Endothelial cell of umbilical vein (primary cell): ENCODE results near the gene ATP2B2. TPM values are rescaled to one million over a fixed set of nuclear protein-coding genes. Genes with fewer than 3 reads are reported as not detected.

Experiments
- BruUV-seq: library from RNA; stranded (reverse); fragments of 400-500 nt; replicated peaks from 2 replicates; lab custom pipeline; 2021; lab: Mats Ljungman, UMichigan
- CTCF ChIA-PET: fragments of 300-600, 350-600 bp; sonication (Branson Sonifier 250); formaldehyde crosslinking; loops from one replicate; lab custom pipeline; 2021; ENCODE audit warnings: antibody characterized with exemption, inconsistent platforms; lab: Charles Lee
- POLR2A ChIA-PET: fragments of 300-600, 350-600 bp; sonication (Branson Sonifier 250); formaldehyde crosslinking; loops from one replicate; lab custom pipeline; 2021; ENCODE audit warnings: antibody characterized with exemption, inconsistent platforms; lab: Charles Lee
- DNase-seq: peaks from one replicate; pipeline ENCODE4 v3.0.0-alpha.2; 2011; ENCODE audit warnings: low read depth, low spot score
- FAIRE-seq: peaks from 2 replicates; lab custom pipeline; 2011; peaks lifted over from hg19 to GRCh38; lab: Jason Lieb, UNC
- H2AFZ ChIP-seq: 2 replicates; pipeline ENCODE4 v1.6.0; 2012; ENCODE audit warnings: low read depth, low read length, control low read depth, inconsistent platforms
- H3K27ac ChIP-seq: 2 replicates; pipeline ENCODE4 v1.5.1; 2011; ENCODE audit warnings: low read depth, mild to moderate bottlenecking, control low read depth, low read length, moderate library complexity; ENCODE audit not compliant: insufficient read depth
- H3K27me3 ChIP-seq, 2 experiments: 2 replicates each; pipeline versions ENCODE4 v1.6.0 to v1.6.1; 2011; ENCODE audit warnings: low read length in 2 of 2, mixed read lengths in 1 of 2; ENCODE audit not compliant: control insufficient read depth in 2 of 2, insufficient read depth in 2 of 2
- H3K36me3 ChIP-seq, 2 experiments: 2 replicates in 1 of 2; 3 replicates in 1 of 2; pipeline ENCODE4 v1.5.1; 2011; ENCODE audit warnings: low read length in 2 of 2, mild to moderate bottlenecking in 1 of 2, moderate library complexity in 1 of 2; ENCODE audit not compliant: control insufficient read depth in 2 of 2, insufficient read depth in 2 of 2; ENCODE audit errors: extremely low read depth in 1 of 2
- H3K4me1 ChIP-seq: 3 replicates; pipeline ENCODE4 v1.5.1; 2011; ENCODE audit warnings: mild to moderate bottlenecking, low read length; ENCODE audit not compliant: control insufficient read depth, insufficient read depth; ENCODE audit errors: extremely low read depth
- H3K4me2 ChIP-seq: 2 replicates; pipeline ENCODE4 v1.6.1; 2011; ENCODE audit warnings: low read length, control low read depth, mixed read lengths; ENCODE audit not compliant: insufficient read depth
- H3K4me3 ChIP-seq, 3 experiments: fragments of 200-600 bp in 1 of 3; sonication (generic), shearing (Covaris generic) in 1 of 3; replicated peaks in 1 of 3; 2 replicates each; pipeline ENCODE4 v1.5.1; 2011 to 2016; ENCODE audit warnings: control low read depth in 3 of 3, low read length in 3 of 3, mild to moderate bottlenecking in 2 of 3, inconsistent platforms in 1 of 3, low read depth in 1 of 3, moderate library complexity in 1 of 3; ENCODE audit not compliant: insufficient read depth in 1 of 3
- H3K79me2 ChIP-seq: 2 replicates; pipeline ENCODE4 v1.6.0; 2012; ENCODE audit warnings: low read length, inconsistent platforms; ENCODE audit not compliant: control insufficient read depth, insufficient read depth
- H3K9ac ChIP-seq: replicated peaks from 2 replicates; pipeline ENCODE3; 2011; ENCODE audit warnings: low read length, control low read depth; ENCODE audit not compliant: insufficient read depth; ENCODE audit errors: extremely low read depth
- H3K9me1 ChIP-seq: replicated peaks from 3 replicates; pipeline ENCODE4 v1.6.0; 2011; ENCODE audit warnings: mild to moderate bottlenecking, low read length; ENCODE audit not compliant: control insufficient read depth, insufficient read depth; ENCODE audit errors: extremely low read depth
- H3K9me3 ChIP-seq: replicated peaks from 2 replicates; pipeline ENCODE4 v1.5.1; 2012; ENCODE audit warnings: low read length, inconsistent platforms; ENCODE audit not compliant: control insufficient read depth, insufficient read depth
- H4K20me1 ChIP-seq: replicated peaks from 2 replicates; pipeline ENCODE3; 2011; ENCODE audit warnings: mild to moderate bottlenecking, low read length; ENCODE audit not compliant: control insufficient read depth, insufficient read depth; ENCODE audit errors: extremely low read depth
- MYC ChIP-seq: IDR thresholded peaks from one replicate; pipeline ENCODE4 v1.6.1; 2011; ENCODE audit warnings: mild to moderate bottlenecking, low read depth, low read length
- POLR2A ChIP-seq: IDR thresholded peaks from 2 replicates; pipeline ENCODE4 v1.6.1; 2012; ENCODE audit warnings: low read depth, mild to moderate bottlenecking, control low read depth, low read length
- POLR2AphosphoS5 ChIP-seq: IDR thresholded peaks from 2 replicates; pipeline ENCODE4 v1.6.1; 2012; ENCODE audit warnings: low read depth, mild to moderate bottlenecking, control low read depth, low read length, moderate library complexity; ENCODE audit not compliant: insufficient read depth
- dilution Hi-C: fragments of 300-500 bp; cut with MboI; formaldehyde crosslinking; loops from one replicate; pipeline ENCODE4 v1.15.0; 2019; ENCODE audit warnings: low sequenced_read_pairs; ENCODE audit not compliant: extremely low pct_ligation_motif_present
- intact Hi-C: fragments of 100-400 bp; cut with micrococcal nuclease; formaldehyde crosslinking; loops from one replicate; pipeline ENCODE4 v1.10.0; 2022
- polyA plus RNA-seq, 4 experiments: library from polyadenylated mRNA; depleted of rRNA in 3 of 4; stranded (reverse) in 3 of 4; unstranded in 1 of 4; fragments of >200 nt; gene quantifications; 2 replicates each; pipeline versions ENCODE4 v1.2.1 to v1.2.3, GENCODE V29; 2011 to 2012; ENCODE audit warnings: missing spikeins in 1 of 4
- total RNA-seq: library from RNA; stranded (reverse); gene quantifications from 2 replicates; pipeline ENCODE4 v1.2.3, GENCODE V29; 2021
- TF ChIP-seq, protein P1 (sequence below): IDR thresholded peaks from 2 replicates; pipeline ENCODE4 v1.6.1; 2011; ENCODE audit not compliant: insufficient read depth, insufficient read length
- TF ChIP-seq, protein P2 (sequence below), 2 donors: IDR thresholded peaks; 1 replicate in 1 of 2; 2 replicates in 1 of 2; pipeline ENCODE4 v1.5.1; 2011; ENCODE audit warnings: low read length in 2 of 2, mild to moderate bottlenecking in 2 of 2, moderate library complexity in 2 of 2, control low read depth in 1 of 2, inconsistent platforms in 1 of 2, low read depth in 1 of 2; ENCODE audit not compliant: insufficient read depth in 1 of 2; ENCODE audit errors: extremely low read depth in 1 of 2

The ATP2B2 gene
- total and polyA plus RNA-seq, 2 donors (not counting 3 experiments of a cell fraction or from before 2014, with no cell fraction given): not detected

DNA sequence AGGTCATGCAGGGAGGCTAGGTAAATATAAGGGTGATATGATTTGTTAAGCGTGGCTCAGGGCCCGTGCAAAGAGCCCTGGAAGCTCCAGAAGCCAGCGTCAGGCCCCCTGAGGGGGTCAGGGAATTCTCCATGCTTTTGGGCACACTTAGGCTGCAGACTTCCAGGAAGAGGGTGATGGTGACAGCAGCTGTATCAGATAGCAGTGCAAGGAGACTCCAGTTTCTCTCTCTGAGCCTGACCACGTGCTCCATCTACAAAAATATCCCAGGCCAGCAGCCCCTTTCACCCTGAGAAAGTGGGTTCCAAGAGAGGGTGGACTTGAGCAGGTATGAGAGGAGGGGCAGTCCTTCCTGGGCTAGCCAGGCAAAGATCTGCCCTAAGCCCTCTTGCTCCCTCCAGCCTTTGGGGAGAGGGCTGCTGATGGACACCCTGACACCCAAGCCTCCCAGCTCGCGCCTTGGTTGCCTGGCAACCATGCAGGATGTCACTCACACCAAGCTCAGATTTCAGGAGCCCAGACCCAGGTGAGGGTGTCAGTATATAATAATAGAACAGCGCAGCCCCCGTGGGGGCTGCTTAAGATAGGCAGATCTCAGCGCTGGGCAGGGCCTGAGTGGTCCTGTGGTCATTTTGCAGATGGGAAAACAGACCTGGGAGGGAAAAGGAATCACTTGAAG lies 35.8 kb downstream of the ATP2B2 start:
- no peak overlapping the region for H3K9ac ChIP-seq
- no peak overlapping the region for H3K4me2 ChIP-seq
- no peaks in the 10 kb centered on the region for H3K4me1 ChIP-seq
- dilution Hi-C loops (no loop called here), intact Hi-C loops (no loop called here)
- H3K27ac ChIP-seq: no peak overlapping the region
- TF ChIP-seq, protein P1, sequence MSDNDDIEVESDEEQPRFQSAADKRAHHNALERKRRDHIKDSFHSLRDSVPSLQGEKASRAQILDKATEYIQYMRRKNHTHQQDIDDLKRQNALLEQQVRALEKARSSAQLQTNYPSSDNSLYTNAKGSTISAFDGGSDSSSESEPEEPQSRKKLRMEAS: no peak
- TF ChIP-seq, protein P2, sequence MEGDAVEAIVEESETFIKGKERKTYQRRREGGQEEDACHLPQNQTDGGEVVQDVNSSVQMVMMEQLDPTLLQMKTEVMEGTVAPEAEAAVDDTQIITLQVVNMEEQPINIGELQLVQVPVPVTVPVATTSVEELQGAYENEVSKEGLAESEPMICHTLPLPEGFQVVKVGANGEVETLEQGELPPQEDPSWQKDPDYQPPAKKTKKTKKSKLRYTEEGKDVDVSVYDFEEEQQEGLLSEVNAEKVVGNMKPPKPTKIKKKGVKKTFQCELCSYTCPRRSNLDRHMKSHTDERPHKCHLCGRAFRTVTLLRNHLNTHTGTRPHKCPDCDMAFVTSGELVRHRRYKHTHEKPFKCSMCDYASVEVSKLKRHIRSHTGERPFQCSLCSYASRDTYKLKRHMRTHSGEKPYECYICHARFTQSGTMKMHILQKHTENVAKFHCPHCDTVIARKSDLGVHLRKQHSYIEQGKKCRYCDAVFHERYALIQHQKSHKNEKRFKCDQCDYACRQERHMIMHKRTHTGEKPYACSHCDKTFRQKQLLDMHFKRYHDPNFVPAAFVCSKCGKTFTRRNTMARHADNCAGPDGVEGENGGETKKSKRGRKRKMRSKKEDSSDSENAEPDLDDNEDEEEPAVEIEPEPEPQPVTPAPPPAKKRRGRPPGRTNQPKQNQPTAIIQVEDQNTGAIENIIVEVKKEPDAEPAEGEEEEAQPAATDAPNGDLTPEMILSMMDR (IDR thresholded peaks at IDR 0.05; ENCODE audit: extremely low read depth in 1 of 2, insufficient read depth in 1 of 2, low read depth in 1 of 2, low read length in 2 of 2): no peak
- no peak for TF ChIP-seq MYC
- no peak for TF ChIP-seq POLR2AphosphoS5
- no peak for TF ChIP-seq POLR2A
- ChIA-PET POLR2A (no interaction called here), CTCF (no interaction called here)
- H3K27me3 ChIP-seq: no peaks in the 10 kb centered on the region
- no peak overlapping the region for H3K4me3 ChIP-seq
- FAIRE-seq: no peak
- no peaks in the 10 kb centered on the region for H4K20me1 ChIP-seq
- H3K36me3 ChIP-seq: no peaks in the 10 kb centered on the region
- H3K9me3 ChIP-seq: no peaks in the 10 kb centered on the region
- no peaks in the 10 kb centered on the region for H3K9me1 ChIP-seq
- H3K79me2 ChIP-seq: no peaks in the 10 kb centered on the region
- no TSS peak for BruUV-seq
- no peak overlapping the region for H2AFZ ChIP-seq
- no peak for DNase-seq
